ENCODE results near the gene IL36A. TPM values are rescaled to one million over a fixed set of nuclear protein-coding genes. Genes with fewer than 3 reads are reported as not detected.

Gene IL36A
- total RNA-seq: 0.72 TPM

- no peak for DNase-seq
Measured at GRCh38 chr2:113005030-113005509, at the start of gene IL36A. IL36A (plus strand) TSS chr2:113005459; CDS start chr2:113005872, 413 bp downstream.

GRCh38 chr2:112957511-112957910, 47.7 kb upstream of the IL36A start:
- DNase-seq: no peak

- peak; percentile 74 for DNase-seq
Measured at GRCh38 chr2:112958428-112959108, 46.7 kb upstream of the IL36A start.

GRCh38 chr2:112959109-112959812, 46.0 kb upstream of the IL36A start:
- no peak for DNase-seq

- DNase-seq: no peak
Measured at GRCh38 chr2:112960230-112960825, 44.9 kb upstream of the IL36A start.

- no peak for DNase-seq
Measured at GRCh38 chr2:112962308-112963175, 42.7 kb upstream of the IL36A start.

GRCh38 chr2:112967023-112967422, 38.2 kb upstream of the IL36A start:
- no peak for DNase-seq

GRCh38 chr2:112972423-112973086, 32.7 kb upstream of the IL36A start:
- no peak for DNase-seq

- no peak for DNase-seq
Measured at GRCh38 chr2:112973156-112973555, 32.1 kb upstream of the IL36A start.

- DNase-seq: no peak
Measured at GRCh38 chr2:112977559-112978056, 27.7 kb upstream of the IL36A start, which contains the start of gene IL36G. IL36G (plus strand) TSS chr2:112978006; CDS start chr2:112978639, 633 bp downstream.

- no peak for DNase-seq
Measured at GRCh38 chr2:112979731-112980130, 25.5 kb upstream of the IL36A start.

- no peak for DNase-seq
Measured at GRCh38 chr2:112980537-112980936, 24.7 kb upstream of the IL36A start.

GRCh38 chr2:112985090-112985489, 20.2 kb upstream of the IL36A start:
- DNase-seq: no peak

- no peak for DNase-seq
Measured at GRCh38 chr2:112989611-112990010, 15.6 kb upstream of the IL36A start.

GRCh38 chr2:112993831-112994230, 11.4 kb upstream of the IL36A start:
- DNase-seq: no peak

- no peak for DNase-seq
Measured at GRCh38 chr2:112994648-112995047, 10.6 kb upstream of the IL36A start.

GRCh38 chr2:112995346-112995920, 9.8 kb upstream of the IL36A start:
- DNase-seq: no peak

GRCh38 chr2:112996635-112997034, 8.6 kb upstream of the IL36A start:
- no peak for DNase-seq

GRCh38 chr2:112997151-112997550, 8.1 kb upstream of the IL36A start:
- DNase-seq: no peak

- DNase-seq: no peak
Measured at GRCh38 chr2:113000436-113000835, 4.8 kb upstream of the IL36A start.

- no peak for DNase-seq
Measured at GRCh38 chr2:113002677-113003076, 2.6 kb upstream of the IL36A start.
